Measurements from ENCODE around the gene SCAF11.

SCAF11 gene

DNA sequence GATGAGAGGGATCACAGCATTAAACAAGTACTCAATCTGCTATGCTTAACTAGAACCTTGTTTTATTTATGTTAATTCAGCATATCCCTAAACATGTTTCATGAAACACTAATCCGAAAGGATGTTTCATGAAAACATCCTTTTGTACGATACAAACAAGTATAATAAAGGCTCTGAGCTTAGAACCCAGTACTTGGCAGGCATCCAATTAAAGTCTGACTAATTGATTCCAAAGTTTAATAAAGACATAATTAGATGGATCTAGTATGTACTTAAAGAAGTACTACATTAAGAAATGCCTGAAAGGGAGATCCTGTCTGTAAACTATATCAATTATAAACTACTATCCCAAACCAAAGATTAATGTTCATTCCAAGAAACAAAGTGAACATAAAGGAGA lies 51.8 kb downstream of the SCAF11 start:
- no peak overlapping the region for H3K4me3 ChIP-seq (ENCODE audit: low read length)
- no peak for TF ChIP-seq CTCF (conservative IDR thresholded peaks at IDR 0.05; ENCODE audit: low read length)
- no peak for DNase-seq (ENCODE audit: low read depth)

- no peak for DNase-seq (ENCODE audit: low read depth)
- no peak overlapping the region for H3K4me3 ChIP-seq (ENCODE audit: low read length)
- no peak for TF ChIP-seq CTCF (conservative IDR thresholded peaks at IDR 0.05; ENCODE audit: low read length)
These were observed 55.4 kb downstream of the SCAF11 start for GRCh38 chr12:45934956-45935355.

GRCh38 chr12:45933504-45933903 lies 56.9 kb downstream of the SCAF11 start:
- TF ChIP-seq CTCF (conservative IDR thresholded peaks at IDR 0.05; ENCODE audit: low read length), result no peak
- no peak for DNase-seq (ENCODE audit: low read depth)
- H3K4me3 ChIP-seq (ENCODE audit: low read length), result no peak overlapping the region

DNA sequence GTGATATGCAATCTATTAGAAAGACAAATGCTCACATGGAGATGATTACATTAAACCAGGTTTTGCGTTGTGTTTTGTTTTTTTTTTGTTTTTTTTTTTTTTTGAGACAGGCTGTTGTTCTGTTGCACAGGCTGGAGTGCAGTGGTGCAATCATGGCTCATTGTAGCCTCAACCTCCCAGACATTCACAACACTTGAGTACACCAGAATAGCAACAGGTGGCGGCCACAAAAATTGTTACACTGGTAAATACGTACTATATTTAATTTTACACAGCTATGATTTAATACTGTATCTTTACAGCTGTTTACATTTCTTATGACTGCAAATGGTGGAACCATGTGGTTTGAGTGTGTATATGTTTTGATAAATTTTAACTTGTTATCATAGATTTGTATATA lies 60.0 kb downstream of the SCAF11 start:
- DNase-seq (ENCODE audit: low read depth), result no peak
- H3K4me3 ChIP-seq (ENCODE audit: low read length), result no peak overlapping the region
- no peak for TF ChIP-seq CTCF (conservative IDR thresholded peaks at IDR 0.05; ENCODE audit: low read length)

DNA sequence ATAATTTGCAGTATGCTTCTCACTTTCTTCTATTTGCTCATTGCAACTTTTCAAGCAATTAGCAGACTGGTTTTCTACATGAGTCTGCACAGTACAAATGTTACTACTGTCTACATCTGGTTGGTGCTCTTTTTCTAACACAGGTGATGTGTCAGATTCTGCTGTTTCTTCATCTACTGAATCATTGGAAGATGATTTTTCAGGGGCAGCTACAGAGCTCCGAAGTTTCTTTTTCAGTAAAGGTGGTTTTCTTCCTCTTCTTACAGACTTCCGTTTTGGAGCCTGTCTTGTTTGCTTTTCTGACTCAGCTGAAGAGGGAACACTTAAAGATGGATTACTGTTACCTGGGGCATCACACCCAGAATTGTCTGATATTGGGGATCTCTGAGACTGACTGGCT lies 62.1 kb downstream of the SCAF11 start:
- no peak for DNase-seq (ENCODE audit: low read depth)
- no peak for TF ChIP-seq CTCF (conservative IDR thresholded peaks at IDR 0.05; ENCODE audit: low read length)
- H3K4me3 ChIP-seq (ENCODE audit: low read length), result no peak overlapping the region

DNA sequence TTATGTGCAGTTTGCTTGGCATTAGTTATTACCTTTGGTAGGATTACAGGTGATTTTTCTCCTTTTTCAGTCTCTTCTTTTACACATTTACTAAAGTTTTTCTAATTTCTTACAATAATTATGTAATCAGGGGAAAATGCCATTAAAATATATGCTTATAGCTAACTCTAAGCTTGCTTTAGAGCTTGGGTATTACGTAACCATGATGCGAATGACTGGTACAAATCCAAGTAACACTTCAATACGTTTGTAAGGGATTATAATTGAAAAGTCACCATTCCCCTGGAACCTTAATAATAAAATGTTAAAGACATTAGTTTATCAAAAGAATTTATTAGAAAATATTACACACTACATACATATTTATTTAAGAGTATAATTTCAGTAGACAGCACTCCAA lies 71.6 kb downstream of the SCAF11 start:
- TF ChIP-seq CTCF (conservative IDR thresholded peaks at IDR 0.05; ENCODE audit: low read length), result no peak
- no peak overlapping the region for H3K4me3 ChIP-seq (ENCODE audit: low read length)
- peak; percentile 6 for DNase-seq (ENCODE audit: low read depth)

DNA sequence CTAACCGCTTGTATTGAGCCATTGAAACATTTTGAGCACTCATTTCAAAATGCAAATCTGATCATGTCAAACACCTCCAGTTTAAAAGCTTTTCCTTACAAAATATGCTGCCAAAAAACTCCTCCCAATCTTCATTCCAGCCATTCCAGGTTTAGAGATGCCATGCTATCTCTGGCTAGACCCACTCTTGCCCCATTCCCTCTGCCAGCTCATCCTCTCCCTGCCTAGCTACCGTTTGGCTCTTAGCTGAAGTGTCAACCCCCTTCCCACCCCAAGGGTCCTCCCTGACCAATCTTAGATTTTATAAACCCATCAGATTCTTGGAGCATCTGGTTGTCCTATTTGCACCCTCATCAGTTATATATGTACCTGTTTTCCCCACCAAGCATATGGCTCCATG lies 75.0 kb downstream of the SCAF11 start:
- peak; percentile 15 for DNase-seq (ENCODE audit: low read depth)
- no peak overlapping the region for H3K4me3 ChIP-seq (ENCODE audit: low read length)
- TF ChIP-seq CTCF (conservative IDR thresholded peaks at IDR 0.05; ENCODE audit: low read length), result no peak
